SH-SY5Y (cell line): Measurements from ENCODE around the gene HSP90AB1.

Experiments
- GATA2 ChIP-seq: IDR thresholded peaks from 2 replicates; pipeline ENCODE4 v1.6.1; 2011; ENCODE audit warnings: mild to moderate bottlenecking, low read depth, low read length
- GATA3 ChIP-seq: IDR thresholded peaks from 2 replicates; pipeline ENCODE4 v1.6.1; 2011; ENCODE audit warnings: low read depth, mild to moderate bottlenecking, low read length, moderate library complexity

Gene HSP90AB1

DNA sequence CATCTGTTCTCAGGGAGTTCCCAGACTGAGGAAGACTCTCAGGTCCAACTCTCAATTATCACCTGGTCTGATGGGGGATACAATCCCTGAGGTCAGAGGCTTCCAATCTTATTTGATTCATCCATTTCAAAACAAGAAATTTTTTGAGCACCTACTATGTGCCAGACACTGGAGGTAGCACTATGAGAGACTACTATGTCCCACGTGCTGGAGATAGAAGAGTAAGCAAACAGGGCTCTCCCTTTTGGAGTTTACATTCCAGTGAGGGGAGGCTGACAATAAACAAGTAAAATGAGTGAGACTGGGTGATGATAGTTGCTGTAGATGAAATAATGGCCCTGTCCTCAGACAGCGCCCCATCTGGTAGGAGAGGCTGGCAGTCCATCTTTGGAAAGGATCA, 39.8 kb downstream of the HSP90AB1 start:
- TF ChIP-seq GATA2 = no peak
- TF ChIP-seq GATA3 = no peak

DNA sequence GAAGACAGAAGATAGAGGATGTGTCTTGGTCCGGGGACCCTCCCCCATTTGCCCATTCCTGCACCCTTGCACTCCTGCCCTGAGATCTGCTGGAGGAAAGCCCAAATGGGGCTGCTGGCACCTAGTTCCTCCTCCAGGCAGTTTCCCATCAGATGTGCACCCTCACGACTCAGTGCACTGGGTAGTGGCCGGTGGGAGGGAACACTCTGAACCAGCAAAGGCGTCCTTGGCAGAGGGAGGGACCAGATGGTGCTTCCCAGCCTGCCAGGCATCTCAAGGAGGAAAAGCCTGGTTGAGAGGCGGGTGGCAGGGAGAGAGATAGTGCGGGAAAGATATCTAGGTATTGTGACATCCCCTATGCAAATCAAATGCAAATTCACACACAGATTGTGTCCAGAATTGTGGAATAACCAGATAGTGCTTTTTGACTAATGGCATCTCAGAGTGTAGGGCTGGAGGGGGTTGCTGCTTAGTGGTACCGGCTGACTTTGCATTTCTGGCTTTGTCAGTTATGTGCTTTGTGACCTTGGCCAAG, 42.9 kb downstream of the HSP90AB1 start:
- TF ChIP-seq GATA3 (no peak), GATA2 (no peak)

DNA sequence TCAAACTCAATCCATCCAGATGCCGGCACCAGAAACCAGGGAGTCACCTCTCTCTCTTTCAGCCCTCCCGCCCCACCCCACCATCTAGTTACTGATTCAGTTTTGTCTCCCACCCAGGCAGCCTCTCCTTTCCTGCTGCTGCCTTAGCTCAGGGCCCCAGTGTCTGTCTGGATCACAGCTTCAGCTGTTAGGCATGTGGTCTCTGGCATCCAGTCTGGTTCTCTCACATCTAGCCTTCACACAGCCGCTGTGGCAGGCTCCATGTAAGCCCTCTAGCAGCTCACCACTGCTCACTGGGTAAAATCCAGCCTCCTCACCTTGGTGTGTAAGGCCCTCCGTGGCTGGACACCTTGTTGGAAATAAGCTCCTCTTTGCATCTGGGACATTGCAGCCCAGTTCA, 44.9 kb downstream of the HSP90AB1 start:
- no peak for TF ChIP-seq GATA2
- no peak for TF ChIP-seq GATA3

DNA sequence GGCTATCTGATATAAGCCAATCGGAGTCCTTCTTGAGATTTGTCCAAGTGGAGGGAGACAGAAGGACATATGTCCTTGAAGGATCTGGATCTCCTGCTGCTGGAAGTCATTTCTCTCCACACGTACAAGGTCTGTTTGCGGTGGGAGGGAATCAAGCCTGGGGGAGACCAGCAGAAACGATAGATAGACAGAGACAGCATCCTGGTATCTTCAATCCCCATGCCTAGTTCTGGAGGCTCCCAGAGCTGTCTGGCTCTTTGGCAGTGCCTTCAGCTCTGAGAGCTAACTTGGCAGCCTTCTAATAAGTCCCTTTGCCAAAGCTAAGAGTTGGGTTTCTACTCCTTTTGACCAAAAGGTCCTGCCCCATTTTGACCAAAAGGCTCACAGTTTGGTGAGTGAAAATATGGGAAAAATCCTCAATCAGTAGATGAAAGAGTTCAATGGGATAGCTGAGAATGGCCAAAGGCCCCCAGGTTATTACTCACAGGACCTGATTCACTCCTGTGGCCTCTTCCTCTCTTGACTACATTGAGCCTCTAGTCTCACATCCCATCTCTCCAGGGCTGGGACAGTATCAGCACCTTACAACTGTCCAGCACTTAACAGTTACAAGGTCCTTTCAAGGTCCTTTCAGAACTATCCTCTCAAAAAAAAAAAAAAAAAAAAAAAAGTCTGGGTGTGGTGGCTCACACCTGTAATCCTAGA, 45.9 kb downstream of the HSP90AB1 start:
- TF ChIP-seq GATA2 (no peak), GATA3 (no peak)

DNA sequence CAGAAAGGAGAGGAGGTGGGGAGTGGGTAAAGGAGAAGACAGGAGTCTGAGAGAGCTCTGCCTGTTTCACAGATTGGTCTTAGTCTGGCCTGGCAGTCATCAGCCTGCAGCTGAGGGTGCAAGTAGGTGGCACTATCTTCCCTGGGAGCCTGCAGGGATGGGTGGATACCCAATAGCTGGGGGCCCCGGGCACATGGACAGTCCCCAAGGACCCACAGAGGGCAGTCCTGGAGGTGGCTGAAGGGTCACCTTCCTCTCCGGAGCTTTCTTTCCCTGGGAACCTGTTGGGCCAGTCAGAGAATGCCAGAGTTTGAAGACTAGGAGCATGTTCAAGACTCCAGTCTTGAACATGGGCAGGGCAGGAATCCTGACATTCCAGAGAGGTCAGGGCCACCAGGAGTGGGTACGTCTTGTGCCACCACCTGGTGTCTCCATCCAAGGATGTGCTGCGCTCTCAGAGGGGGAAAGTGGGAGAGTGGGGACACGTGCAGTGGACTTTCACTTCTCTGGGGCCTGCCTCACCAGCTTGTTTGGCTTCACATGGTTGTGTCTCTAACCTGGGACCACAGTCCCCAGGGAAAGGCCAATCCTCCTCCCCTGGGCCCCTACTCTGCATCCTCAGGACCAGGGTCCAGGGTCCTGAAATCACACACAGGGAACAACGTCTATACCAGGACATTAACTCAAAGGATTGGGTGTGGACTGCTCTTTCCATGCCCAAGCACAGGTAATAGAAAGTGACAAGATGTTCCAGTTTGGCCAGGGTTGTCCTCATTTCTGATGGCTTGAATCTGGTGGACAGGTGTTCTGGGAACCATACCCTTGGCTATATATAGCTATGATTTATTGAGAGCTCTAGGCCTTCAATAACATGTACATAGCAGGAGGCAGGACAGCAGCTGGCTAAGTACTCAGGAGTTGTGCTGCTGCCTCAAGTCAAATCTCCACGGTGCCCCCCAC, 48.2 kb downstream of the HSP90AB1 start:
- TF ChIP-seq GATA3 (no peak), GATA2 (no peak)

DNA sequence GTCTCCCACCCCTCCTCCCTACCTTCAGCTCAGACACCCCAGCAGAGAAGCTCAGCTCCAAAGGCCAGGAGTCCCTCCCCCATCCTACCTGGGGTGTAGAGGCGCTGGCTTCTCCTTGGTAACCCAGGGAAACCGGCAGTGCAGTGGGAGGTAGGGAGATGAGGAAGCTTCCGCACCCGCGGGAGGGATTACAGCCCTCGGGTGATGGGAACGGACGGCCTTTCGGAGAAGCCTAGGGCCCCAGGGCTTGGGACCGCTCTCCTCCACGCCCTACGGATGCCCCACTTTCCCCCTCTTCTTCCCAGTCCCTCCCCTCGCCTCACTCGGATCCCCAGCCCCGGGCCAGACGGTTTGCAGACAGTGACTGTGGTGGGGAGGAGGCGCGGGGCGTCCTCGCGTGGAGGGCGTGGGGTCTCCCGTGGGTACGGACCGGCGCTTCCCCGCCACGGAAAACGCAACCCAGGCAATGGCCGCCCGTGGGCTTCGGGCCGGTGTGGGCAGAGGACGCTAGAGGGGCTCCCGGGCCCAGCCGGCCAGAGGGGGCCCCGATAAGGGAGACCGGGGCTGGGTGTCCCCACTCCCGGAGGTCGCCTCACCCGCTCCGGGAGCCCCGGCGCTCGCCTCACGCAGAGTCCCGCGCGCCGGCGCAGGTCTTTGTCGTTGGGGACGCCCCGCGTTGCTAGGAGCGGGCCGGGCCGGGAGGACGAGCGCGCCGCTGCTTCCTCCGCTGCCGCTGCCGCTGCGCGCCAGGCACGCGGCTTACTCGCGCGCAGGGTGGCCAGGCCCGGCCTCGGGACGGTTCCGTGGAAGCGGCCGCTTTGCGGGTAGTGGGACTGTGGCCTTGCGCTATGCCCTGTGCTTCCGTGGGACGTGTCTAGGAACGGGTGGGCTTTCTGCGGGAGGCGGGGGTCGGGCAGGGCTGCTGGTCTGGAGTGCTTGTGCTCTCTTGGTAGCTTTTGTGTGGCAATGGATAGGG, 50.5 kb downstream of the HSP90AB1 start:
- TF ChIP-seq GATA2 (no peak), GATA3 (no peak)

DNA sequence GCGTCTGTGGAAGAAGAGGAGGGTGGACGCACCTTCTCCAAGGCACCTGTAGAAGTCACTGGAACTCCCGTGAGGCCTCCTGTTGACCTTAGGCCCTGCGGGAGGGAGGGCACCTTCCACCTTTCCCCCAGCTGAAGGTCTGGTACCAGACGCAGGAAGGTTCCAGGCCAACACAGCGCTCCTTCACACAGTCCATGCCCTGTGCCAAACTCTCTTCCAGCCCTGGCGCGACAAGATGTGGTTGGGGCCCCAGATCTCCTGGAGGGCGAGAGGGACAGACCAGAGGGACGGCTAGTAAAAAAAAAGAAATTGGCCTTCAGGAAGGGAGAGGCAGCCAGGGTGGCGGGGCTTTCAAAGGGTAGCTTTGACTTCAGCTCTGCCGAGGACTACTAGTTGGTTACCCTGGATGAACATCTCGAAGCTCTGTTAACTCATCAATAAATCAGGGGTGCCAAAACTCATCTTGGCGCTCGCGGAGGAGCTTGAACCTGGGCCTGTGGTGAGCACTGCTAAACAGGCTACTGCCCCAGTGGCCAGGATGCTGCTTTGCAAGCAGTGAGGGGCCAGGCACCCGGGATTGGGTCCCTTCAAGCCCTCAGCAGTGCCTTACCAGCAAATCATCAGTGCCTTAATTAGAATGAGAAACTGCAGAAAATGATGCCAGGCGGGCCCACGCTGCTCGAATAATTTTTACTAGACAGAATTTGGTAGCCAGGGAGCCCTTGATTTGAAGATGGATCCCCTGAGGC, 51.3 kb downstream of the HSP90AB1 start:
- TF ChIP-seq GATA3 (no peak), GATA2 (no peak)

DNA sequence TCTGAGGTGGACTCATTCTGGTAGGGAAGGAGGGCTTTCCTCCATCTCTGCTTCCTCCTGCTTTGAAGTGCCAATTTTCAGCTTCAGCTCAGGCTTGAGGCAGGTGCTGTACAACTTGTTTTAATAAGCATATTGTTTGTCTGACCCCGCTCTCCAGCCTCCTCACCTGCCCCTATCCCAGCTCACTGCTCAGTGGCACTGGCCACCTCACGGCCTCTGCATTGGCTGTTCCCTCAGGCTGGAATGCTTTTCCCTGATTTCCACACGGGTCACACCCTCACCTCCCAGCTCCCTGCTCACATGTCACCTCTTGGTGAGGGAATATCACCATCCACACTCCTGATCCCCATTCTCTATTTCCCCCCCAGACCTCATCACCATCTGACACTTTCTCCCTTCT, 52.0 kb downstream of the HSP90AB1 start:
- TF ChIP-seq GATA3 (no peak), GATA2 (no peak)

DNA sequence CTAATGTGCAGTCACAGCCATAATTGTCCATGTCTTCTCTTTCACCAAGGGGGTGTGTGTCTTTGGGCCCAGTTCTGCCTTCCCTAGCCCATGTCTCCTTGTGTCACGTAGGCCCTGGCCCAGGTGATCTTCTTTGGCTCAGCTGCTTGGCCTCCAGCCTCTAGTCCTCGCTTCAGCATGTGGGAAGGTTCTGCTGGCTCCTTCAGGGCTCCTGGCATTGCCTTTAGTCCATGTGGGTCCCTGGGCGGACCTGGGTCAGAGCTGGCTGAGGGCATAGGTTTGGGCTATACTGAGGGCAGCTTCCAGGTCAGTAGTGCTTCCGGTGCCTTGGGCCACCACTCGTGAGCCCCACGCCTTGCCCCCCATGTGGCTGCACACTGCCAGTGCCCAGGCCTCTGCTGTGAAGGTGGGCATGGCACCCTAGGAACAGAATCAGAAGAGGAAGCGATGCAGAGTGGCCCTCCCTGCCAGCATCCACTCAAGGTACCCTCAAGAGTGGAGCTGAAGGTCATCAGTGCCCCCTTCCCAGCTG, 53.5 kb downstream of the HSP90AB1 start:
- TF ChIP-seq GATA3 (no peak), GATA2 (no peak)

DNA sequence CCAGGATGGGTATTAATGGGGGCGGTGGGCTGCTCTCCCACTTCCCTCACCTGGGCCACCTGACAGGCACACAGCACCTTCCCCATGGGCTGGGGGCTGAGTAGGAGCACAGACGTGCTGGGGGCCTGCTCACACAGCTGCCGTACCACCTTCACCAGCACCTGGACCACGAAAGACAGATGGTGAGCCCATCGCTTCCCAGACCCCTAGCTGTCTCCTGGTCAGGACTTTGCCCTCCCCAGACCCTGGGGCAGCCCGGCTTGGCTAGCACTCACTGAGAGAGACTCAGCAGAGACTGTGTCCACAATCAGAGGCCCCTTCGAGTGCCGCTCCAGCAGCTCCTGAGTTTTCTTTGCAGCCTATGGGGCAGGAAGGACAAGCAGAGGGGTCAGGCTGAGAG, 54.2 kb downstream of the HSP90AB1 start:
- TF ChIP-seq GATA3 = no peak
- no peak for TF ChIP-seq GATA2

DNA sequence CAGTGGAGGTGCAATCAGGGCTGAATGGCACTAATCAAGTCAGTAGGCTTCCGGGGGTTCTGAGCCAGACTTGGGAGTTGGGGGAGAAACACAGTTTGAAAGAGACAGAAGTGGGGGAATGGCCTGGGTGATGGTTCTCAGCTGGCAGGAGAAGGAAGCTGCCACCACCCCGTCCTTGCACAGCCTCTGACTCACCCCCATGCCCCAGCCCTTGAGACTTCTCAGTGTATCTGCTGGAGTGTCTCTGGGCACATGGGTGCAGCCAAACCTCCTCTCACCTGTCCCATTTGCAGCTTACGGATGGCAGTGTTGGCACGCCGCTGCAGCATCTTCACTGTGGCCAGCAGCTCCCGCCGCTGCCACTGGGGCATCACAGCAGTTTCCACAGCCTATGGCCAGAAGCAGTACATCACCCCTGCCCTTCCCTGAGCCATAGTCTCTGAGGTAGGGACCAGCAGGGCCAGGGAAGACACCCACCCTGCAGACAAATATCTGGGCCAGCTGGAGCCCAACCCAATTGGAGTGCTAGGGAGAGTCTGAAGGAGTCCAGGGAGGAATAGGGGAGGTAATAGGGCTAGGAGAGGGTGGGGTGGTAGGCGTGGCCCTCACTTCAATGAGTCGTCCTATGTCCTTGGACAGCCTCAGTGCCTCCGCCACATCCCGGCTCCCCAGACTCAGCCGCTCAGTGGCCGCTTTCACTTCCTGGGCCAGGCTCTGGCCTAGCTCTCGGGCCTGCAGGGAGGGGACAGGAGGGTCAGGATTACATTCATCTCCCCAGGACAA, 55.1 kb downstream of the HSP90AB1 start:
- TF ChIP-seq GATA2 (no peak), GATA3 (no peak)

DNA sequence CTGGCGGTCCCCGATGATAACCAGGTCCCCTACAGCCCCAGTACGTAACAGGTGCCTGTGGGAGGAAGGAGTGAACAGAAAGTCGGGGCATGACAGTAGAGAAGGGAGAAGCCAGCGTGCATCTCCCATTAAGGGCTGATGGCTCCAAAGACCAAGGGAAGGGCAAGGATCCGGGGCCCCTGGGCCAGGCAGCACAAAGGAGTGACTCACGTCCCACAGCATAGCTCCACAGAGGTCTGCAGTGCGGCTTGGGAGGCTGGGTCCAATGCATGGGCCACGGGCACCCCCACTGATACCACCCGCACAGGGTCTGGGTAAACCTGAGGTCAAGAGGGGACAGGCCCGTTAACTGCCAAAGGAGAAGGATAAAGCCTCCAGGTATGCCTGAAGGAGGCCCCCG, 56.0 kb downstream of the HSP90AB1 start:
- TF ChIP-seq GATA2 (no peak), GATA3 (no peak)
